Activated T-helper 9 cell treated with anti-CD3 and anti-CD28 coated beads, Interleukin-2, amount 50 U/mL, for 16 hours (primary cell): ENCODE measurements around the gene VHLL.
"Not testable (repeated sequence)": the region's sequence is repeated elsewhere in the genome, so short reads cannot be mapped to it uniquely, and the experiment has no call there.

Experiments used
- DNase-seq: peaks from one replicate; pipeline ENCODE4 v3.0.0-alpha.2; 2020; ENCODE audit warnings: low read depth

Gene VHLL

GRCh38 chr1:156298852-156299357, at the start of gene VHLL:
Gene VHLL (minus strand): TSS chr1:156299307. CDS start chr1:156299189, 118 bp downstream.
- no peak for DNase-seq

- DNase-seq = no peak
These were observed 48.2 kb upstream of the VHLL start for GRCh38 chr1:156347331-156347730.

GRCh38 chr1:156346636-156347035, 47.5 kb upstream of the VHLL start:
- DNase-seq = no peak

- not testable (repeated sequence) for DNase-seq
These were observed 46.9 kb upstream of the VHLL start for GRCh38 chr1:156346035-156346434.

- DNase-seq = no peak
These were observed 45.3 kb upstream of the VHLL start for GRCh38 chr1:156344409-156344808.

GRCh38 chr1:156342166-156342955, 43.3 kb upstream of the VHLL start:
- DNase-seq = no peak

GRCh38 chr1:156338180-156338976, 39.3 kb upstream of the VHLL start, which contains the start of the genes CCT3 and TSACC:
Gene CCT3 (minus strand): TSS chr1:156338292. CDS start chr1:156338184, 108 bp downstream.
Gene TSACC (plus strand): TSS chr1:156338526. CDS start chr1:156339758, 1,232 bp downstream.
- DNase-seq = peak; percentile 98

- peak; percentile 3 for DNase-seq
These were observed 38.7 kb upstream of the VHLL start for GRCh38 chr1:156337888-156338179.

GRCh38 chr1:156337052-156337887, 38.2 kb upstream of the VHLL start:
- no peak for DNase-seq

- no peak for DNase-seq
These were observed 37.1 kb upstream of the VHLL start for GRCh38 chr1:156336242-156336641.

- not testable (repeated sequence) for DNase-seq
These were observed 24.1 kb upstream of the VHLL start for GRCh38 chr1:156323179-156323578.

GRCh38 chr1:156320560-156320959, 21.5 kb upstream of the VHLL start:
- DNase-seq = no peak

GRCh38 chr1:156319664-156320063, 20.6 kb upstream of the VHLL start:
- DNase-seq = no peak

- no peak for DNase-seq
These were observed 17.8 kb upstream of the VHLL start for GRCh38 chr1:156316909-156317308.

GRCh38 chr1:156310962-156311361, 11.9 kb upstream of the VHLL start:
- no peak for DNase-seq

- no peak for DNase-seq
These were observed 9.0 kb upstream of the VHLL start for GRCh38 chr1:156308078-156308477.

GRCh38 chr1:156305215-156305614, 6.1 kb upstream of the VHLL start:
- no peak for DNase-seq

GRCh38 chr1:156303241-156303640, 4.1 kb upstream of the VHLL start:
- DNase-seq = no peak

- DNase-seq = peak; percentile 28
These were observed 3.6 kb downstream of the VHLL start, which contains the start of gene GLMP for GRCh38 chr1:156295391-156295947. Gene GLMP (minus strand): TSS chr1:156295679. CDS start chr1:156295645, 34 bp downstream.

- no peak for DNase-seq
These were observed 5.2 kb downstream of the VHLL start for GRCh38 chr1:156293895-156294294.

- no peak for DNase-seq
These were observed 6.0 kb downstream of the VHLL start for GRCh38 chr1:156293098-156293434.
